ENCODE data around the gene TMEM255B.
"Not testable (repeated sequence)": the region's sequence is repeated elsewhere in the genome, so short reads cannot be mapped to it uniquely, and the experiment has no call there.

TMEM255B gene

DNA sequence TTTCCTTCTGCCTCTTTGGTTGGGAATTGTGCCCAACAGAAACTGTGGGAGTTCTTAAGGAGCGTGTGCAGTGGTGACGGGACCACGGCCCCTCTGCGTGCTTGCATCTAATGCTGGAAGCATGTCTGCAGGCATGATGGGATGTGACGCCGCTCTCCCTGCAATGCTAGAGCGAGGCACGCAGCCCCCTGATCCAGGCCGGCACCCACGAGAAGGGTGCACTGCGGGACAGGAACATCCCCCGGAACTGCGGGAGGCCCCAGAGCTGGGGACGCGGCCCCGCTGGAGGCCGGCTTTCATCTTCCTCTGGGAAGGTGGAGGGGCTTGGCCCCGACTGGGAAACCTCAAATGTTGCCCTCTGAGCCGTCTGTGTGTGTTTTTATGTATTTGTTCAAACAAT is 32.7 kb downstream of the TMEM255B start:
- TF ChIP-seq, protein P1, sequence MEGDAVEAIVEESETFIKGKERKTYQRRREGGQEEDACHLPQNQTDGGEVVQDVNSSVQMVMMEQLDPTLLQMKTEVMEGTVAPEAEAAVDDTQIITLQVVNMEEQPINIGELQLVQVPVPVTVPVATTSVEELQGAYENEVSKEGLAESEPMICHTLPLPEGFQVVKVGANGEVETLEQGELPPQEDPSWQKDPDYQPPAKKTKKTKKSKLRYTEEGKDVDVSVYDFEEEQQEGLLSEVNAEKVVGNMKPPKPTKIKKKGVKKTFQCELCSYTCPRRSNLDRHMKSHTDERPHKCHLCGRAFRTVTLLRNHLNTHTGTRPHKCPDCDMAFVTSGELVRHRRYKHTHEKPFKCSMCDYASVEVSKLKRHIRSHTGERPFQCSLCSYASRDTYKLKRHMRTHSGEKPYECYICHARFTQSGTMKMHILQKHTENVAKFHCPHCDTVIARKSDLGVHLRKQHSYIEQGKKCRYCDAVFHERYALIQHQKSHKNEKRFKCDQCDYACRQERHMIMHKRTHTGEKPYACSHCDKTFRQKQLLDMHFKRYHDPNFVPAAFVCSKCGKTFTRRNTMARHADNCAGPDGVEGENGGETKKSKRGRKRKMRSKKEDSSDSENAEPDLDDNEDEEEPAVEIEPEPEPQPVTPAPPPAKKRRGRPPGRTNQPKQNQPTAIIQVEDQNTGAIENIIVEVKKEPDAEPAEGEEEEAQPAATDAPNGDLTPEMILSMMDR (IDR thresholded peaks at IDR 0.05; ENCODE audit: low read length, missing control alignments) = no peak
- no peak for DNase-seq (ENCODE audit: low read depth)

DNA sequence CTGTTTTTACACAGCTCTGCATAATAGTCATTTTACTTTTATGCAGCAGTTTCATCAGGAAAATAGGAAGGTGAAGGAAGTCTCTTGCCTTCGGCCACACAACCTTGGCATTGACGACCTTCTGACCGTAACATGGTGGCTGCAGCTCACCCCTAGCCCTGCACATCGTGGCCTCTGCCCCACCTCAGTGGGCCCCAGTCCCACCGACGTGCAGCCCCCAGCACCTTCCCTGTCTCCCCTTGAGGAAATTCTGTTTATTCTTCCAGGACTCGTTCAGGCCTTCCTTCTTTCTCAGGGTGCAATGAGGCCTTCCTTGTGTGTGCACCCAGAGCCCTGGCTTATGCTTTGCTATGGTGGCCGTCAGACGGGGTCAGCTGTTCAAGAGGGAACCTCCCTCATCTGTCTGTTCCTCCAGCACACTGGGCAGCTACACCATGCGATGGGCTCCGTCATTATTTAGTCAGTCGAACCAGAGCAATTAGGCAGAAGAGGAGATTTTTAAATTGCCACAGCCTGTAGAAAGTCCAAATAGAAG is 33.3 kb downstream of the TMEM255B start:
- TF ChIP-seq, protein P1 (IDR thresholded peaks at IDR 0.05; ENCODE audit: low read length, missing control alignments) = no peak
- DNase-seq (ENCODE audit: low read depth) = no peak

More for the DNA sequence above, 32.7 kb downstream of the TMEM255B start:
- no peak overlapping the region for H3K4me3 ChIP-seq (replicated peaks; ENCODE audit: low read depth, low read length)

DNA sequence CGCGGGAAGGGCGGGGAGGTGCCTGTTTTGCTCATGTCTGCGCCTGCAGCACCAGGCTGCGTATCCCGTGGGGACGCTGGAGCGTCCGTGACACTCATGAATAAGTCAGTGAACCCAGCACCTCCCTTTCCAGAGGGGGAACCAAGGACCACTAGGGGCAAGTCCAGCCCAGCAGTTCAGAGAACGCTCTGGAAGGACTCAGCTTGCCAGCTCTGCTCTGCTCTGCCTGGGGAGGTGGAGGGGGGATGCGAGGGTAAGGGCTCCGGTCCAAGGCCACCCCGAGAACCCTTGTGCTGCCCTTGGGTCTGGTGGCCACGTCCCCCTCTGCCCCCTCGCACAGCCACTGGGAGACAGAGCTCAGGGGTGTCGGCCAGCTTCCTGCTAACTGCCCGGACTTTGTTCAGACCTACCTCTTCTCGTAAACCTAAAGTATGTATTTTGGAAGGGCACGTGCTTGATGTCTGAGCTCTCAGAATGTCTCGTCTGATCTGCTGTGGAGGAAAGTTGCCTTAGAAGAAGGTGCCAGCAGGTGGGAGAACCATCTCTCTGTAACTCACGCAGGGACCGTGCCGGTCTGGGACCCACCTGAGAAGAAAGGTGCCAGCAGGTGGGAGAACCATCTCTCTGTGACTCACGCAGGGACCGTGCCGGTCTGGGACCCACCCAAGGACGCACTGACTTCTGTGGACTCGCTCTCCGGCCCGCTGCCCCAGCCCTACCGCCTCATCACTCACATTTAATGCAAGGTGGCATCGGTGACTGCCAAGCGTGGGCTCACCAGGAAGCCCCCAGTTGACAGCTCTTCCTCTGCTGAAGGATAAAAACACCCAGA is 34.1 kb downstream of the TMEM255B start:
- TF ChIP-seq, protein P1 (IDR thresholded peaks at IDR 0.05; ENCODE audit: low read length, missing control alignments) = no peak
- no peak for DNase-seq (ENCODE audit: low read depth)

More for the DNA sequence above, 33.3 kb downstream of the TMEM255B start:
- no peak overlapping the region for H3K4me3 ChIP-seq (replicated peaks; ENCODE audit: low read depth, low read length)

DNA sequence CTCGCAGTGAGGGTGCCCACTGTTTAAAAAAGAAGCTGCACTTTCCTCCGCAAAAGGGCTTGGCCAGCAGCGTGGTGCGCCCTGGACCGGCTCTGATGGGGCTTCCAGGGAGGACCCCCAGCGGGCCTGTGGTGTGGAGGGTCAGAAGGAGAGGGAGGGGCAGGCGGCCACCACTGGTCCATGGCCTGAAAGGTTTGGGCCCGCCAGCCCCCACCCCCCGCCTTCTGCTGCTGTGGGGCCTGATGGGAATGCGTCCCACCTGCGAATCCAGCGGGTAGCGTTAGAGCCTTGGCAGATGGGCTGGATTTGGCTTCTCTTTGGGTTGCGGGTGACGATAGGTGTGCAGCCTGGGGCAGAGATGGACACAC is 34.7 kb downstream of the TMEM255B start:
- DNase-seq (ENCODE audit: low read depth) = no peak
- TF ChIP-seq, protein P1 (IDR thresholded peaks at IDR 0.05; ENCODE audit: low read length, missing control alignments) = no peak

More for the DNA sequence above, 34.1 kb downstream of the TMEM255B start:
- H3K4me3 ChIP-seq (replicated peaks; ENCODE audit: low read depth, low read length) = no peak overlapping the region

GRCh38 chr13:113794086-113794485 is 35.1 kb downstream of the TMEM255B start:
- H3K4me3 ChIP-seq (replicated peaks; ENCODE audit: low read depth, low read length) = no peak overlapping the region
- no peak for DNase-seq (ENCODE audit: low read depth)
- TF ChIP-seq, protein P1 (IDR thresholded peaks at IDR 0.05; ENCODE audit: low read length, missing control alignments) = no peak

More for the DNA sequence above, 34.7 kb downstream of the TMEM255B start:
- no peak overlapping the region for H3K4me3 ChIP-seq (replicated peaks; ENCODE audit: low read depth, low read length)

GRCh38 chr13:113794764-113795173 is 35.7 kb downstream of the TMEM255B start:
- no peak overlapping the region for H3K4me3 ChIP-seq (replicated peaks; ENCODE audit: low read depth, low read length)
- TF ChIP-seq, protein P1 (IDR thresholded peaks at IDR 0.05; ENCODE audit: low read length, missing control alignments) = no peak
- no peak for DNase-seq (ENCODE audit: low read depth)

- H3K4me3 ChIP-seq (replicated peaks; ENCODE audit: low read depth, low read length); DNase-seq (ENCODE audit: low read depth): not testable (repeated sequence)
These were observed 36.3 kb downstream of the TMEM255B start for GRCh38 chr13:113795362-113795761.

All from fibroblast of pulmonary artery (primary cell).